GM18502 (cell line): ENCODE measurements around the gene TEKT2.

ENCODE experiments used
- ATAC-seq: cut with Tn5 transposase; IDR thresholded peaks from one replicate; pipeline ENCODE4 v1.9.1; 2021; ENCODE audit warnings: mild to moderate bottlenecking; ENCODE audit not compliant: unreplicated experiment, poor library complexity

The TEKT2 gene

GRCh38 chr1:36101546-36101945 lies 17.7 kb downstream of the TEKT2 start:
- no peak for ATAC-seq

- ATAC-seq = no peak
Measured at GRCh38 chr1:36106269-36106668, 22.4 kb downstream of the TEKT2 start.

GRCh38 chr1:36107394-36107793 lies 23.5 kb downstream of the TEKT2 start:
- ATAC-seq = no peak

GRCh38 chr1:36108314-36108713 lies 24.4 kb downstream of the TEKT2 start:
- no peak for ATAC-seq

- no peak for ATAC-seq
Measured at GRCh38 chr1:36109041-36109679, 25.3 kb downstream of the TEKT2 start.

- ATAC-seq = no peak
Measured at GRCh38 chr1:36111151-36111550, 27.3 kb downstream of the TEKT2 start.

- no peak for ATAC-seq
Measured at GRCh38 chr1:36112823-36113222, 28.9 kb downstream of the TEKT2 start.

- no peak for ATAC-seq
Measured at GRCh38 chr1:36114371-36114770, 30.5 kb downstream of the TEKT2 start.

- no peak for ATAC-seq
Measured at GRCh38 chr1:36115200-36115669, 31.3 kb downstream of the TEKT2 start.

GRCh38 chr1:36115931-36116330 lies 32.0 kb downstream of the TEKT2 start:
- ATAC-seq = no peak

- ATAC-seq = no peak
Measured at GRCh38 chr1:36116901-36117300, 33.0 kb downstream of the TEKT2 start.

GRCh38 chr1:36118447-36119204 lies 34.7 kb downstream of the TEKT2 start:
- no peak for ATAC-seq

GRCh38 chr1:36119456-36119855 lies 35.6 kb downstream of the TEKT2 start:
- ATAC-seq = no peak

- ATAC-seq = no peak
Measured at GRCh38 chr1:36122062-36123030, 38.5 kb downstream of the TEKT2 start.

- no peak for ATAC-seq
Measured at GRCh38 chr1:36123356-36123755, 39.5 kb downstream of the TEKT2 start.

GRCh38 chr1:36124404-36125128 lies 40.7 kb downstream of the TEKT2 start:
- no peak for ATAC-seq

- ATAC-seq = no peak
Measured at GRCh38 chr1:36125129-36125991, 41.5 kb downstream of the TEKT2 start, which contains the start of gene COL8A2. TSS of gene COL8A2 (minus strand) at chr1:36125222. CDS start at chr1:36100242, 24,980 bp downstream.

- ATAC-seq = no peak
Measured at GRCh38 chr1:36126005-36126716, 42.3 kb downstream of the TEKT2 start.
